ENCODE data around the gene SEC14L3. TPM values are rescaled to one million over a fixed set of nuclear protein-coding genes. Genes with fewer than 3 reads are reported as not detected.

Gene SEC14L3
- polyA plus RNA-seq, 3 donors, result not detected

DNA sequence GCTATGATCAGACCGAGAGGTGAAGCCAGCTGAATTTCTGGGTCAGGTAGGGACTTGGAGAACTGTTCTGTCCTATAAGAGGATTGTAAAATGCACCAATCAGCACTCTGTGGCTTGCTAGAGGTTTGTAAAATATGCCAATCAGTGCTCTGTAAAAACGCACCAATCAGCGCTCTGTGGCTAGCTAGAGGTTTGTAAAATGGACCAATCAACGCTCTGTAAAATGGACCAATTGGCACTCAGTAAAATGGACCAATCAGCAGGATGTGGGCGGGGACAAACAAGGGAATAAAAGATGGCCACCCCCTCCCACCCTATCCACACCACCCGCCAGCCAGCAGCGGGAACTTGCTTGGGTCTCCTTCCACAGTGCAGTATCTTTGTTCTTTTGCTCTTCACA lies 40.1 kb upstream of the SEC14L3 start:
- intact Hi-C loops (cut with micrococcal nuclease), result no loop called here
- H3K4me1 Mint-ChIP-seq, result no peaks in the 10 kb centered on the region
- TF ChIP-seq, protein P1, sequence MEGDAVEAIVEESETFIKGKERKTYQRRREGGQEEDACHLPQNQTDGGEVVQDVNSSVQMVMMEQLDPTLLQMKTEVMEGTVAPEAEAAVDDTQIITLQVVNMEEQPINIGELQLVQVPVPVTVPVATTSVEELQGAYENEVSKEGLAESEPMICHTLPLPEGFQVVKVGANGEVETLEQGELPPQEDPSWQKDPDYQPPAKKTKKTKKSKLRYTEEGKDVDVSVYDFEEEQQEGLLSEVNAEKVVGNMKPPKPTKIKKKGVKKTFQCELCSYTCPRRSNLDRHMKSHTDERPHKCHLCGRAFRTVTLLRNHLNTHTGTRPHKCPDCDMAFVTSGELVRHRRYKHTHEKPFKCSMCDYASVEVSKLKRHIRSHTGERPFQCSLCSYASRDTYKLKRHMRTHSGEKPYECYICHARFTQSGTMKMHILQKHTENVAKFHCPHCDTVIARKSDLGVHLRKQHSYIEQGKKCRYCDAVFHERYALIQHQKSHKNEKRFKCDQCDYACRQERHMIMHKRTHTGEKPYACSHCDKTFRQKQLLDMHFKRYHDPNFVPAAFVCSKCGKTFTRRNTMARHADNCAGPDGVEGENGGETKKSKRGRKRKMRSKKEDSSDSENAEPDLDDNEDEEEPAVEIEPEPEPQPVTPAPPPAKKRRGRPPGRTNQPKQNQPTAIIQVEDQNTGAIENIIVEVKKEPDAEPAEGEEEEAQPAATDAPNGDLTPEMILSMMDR (IDR thresholded peaks at IDR 0.05), result no peak

DNA sequence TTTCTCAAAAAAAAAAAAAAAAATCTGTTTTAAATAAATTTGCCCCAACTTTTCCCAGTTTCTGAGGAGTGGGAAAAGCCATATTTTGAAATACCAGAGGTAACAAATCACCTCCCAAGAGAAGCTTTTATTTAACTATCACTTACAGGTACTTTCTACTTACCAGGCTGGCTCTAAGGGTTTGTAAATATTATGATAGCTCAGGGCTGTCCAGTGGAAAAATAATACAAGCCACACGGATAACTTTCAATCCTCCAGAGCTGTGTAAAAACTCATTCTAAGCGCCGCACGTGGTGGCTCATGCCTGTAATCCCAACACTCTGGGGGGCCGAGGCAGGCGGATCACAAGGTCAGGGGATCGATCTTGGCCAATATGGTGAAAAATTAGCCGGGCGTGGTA lies 39.3 kb upstream of the SEC14L3 start:
- Mint-ChIP-seq H3K36me3 (no peaks in the 10 kb centered on the region), H3K4me3 (no peak overlapping the region), H3K9me3 (peaks cover 0 to 12% (median 6%) of the 10 kb centered on the region in 7 donors), H3K27ac (no peak overlapping the region), H3K4me1 (no peaks in the 10 kb centered on the region), H3K27me3 (ENCODE audit: low read depth in 3 of 3) (peaks cover 15 to 20% (median 16%) of the 10 kb centered on the region in 3 donors)
- H3K4me1 ChIP-seq (ENCODE audit: control insufficient read depth in 1 of 2, insufficient read depth in 2 of 2, low read length in 2 of 2), result no peaks in the 10 kb centered on the region
- no peaks in the 10 kb centered on the region for H3K36me3 ChIP-seq (replicated peaks in 1 of 2; ENCODE audit: control insufficient read depth in 1 of 2, insufficient read depth in 2 of 2, low read length in 2 of 2)
- H2AFZ ChIP-seq (ENCODE audit: insufficient read depth, low read depth, low read length, poor library complexity, severe bottlenecking), result no peak overlapping the region
- H3K27ac ChIP-seq (ENCODE audit: low read depth in 1 of 2, low read length in 2 of 2), result no peak overlapping the region
- TF ChIP-seq, protein P1 (IDR thresholded peaks at IDR 0.05), result no peak
- 96% methylated on average over 8 of the region's 9 CpGs for WGBS (ENCODE audit: insufficient coverage)
- H4K20me1 ChIP-seq (ENCODE audit: insufficient read depth, low read length), result no peaks in the 10 kb centered on the region
- H3K4me3 ChIP-seq (replicated peaks in 1 of 3; ENCODE audit: low read depth in 2 of 3, low read length in 3 of 3), result no peak overlapping the region
- H3K27me3 ChIP-seq (ENCODE audit: control insufficient read depth in 2 of 2, insufficient read depth in 2 of 2, low read length in 2 of 2), result peaks cover 0 to 11% of the 10 kb centered on the region in 2 donors
- intact Hi-C loops (cut with micrococcal nuclease), result no loop called here
- no peak for DNase-seq
- H3K9ac ChIP-seq (ENCODE audit: insufficient read depth, low read length, poor library complexity, severe bottlenecking), result no peak overlapping the region
- H3K79me2 ChIP-seq (ENCODE audit: insufficient read depth, low read length), result no peaks in the 10 kb centered on the region
- no peak overlapping the region for H3K4me2 ChIP-seq (replicated peaks; ENCODE audit: extremely low read depth, low read length, poor library complexity, severe bottlenecking)
- peaks cover 0 to 3% of the 10 kb centered on the region in 2 donors for H3K9me3 ChIP-seq (replicated peaks in 1 of 2; ENCODE audit: control insufficient read depth in 1 of 2, insufficient read depth in 1 of 2, low read length in 2 of 2)

More for the DNA sequence above, 40.1 kb upstream of the SEC14L3 start:
- H3K4me3 Mint-ChIP-seq, result no peak overlapping the region
- Histone ChIP-seq H3K4me3 (replicated peaks in 1 of 3; ENCODE audit: low read depth in 2 of 3, low read length in 3 of 3) (no peak overlapping the region), H2AFZ (ENCODE audit: insufficient read depth, low read depth, low read length, poor library complexity, severe bottlenecking) (no peak overlapping the region), H3K9me3 (replicated peaks in 1 of 2; ENCODE audit: control insufficient read depth in 1 of 2, insufficient read depth in 1 of 2, low read length in 2 of 2) (peaks cover 0 to 3% of the 10 kb centered on the region in 2 donors), H3K27ac (ENCODE audit: low read depth in 1 of 2, low read length in 2 of 2) (no peak overlapping the region), H3K36me3 (replicated peaks in 1 of 2; ENCODE audit: control insufficient read depth in 1 of 2, insufficient read depth in 2 of 2, low read length in 2 of 2) (no peaks in the 10 kb centered on the region), H3K9ac (ENCODE audit: insufficient read depth, low read length, poor library complexity, severe bottlenecking) (no peak overlapping the region), H3K27me3 (ENCODE audit: control insufficient read depth in 2 of 2, insufficient read depth in 2 of 2, low read length in 2 of 2) (peaks cover 0 to 3% of the 10 kb centered on the region in 2 donors), H3K79me2 (ENCODE audit: insufficient read depth, low read length) (no peaks in the 10 kb centered on the region), H3K4me1 (ENCODE audit: control insufficient read depth in 1 of 2, insufficient read depth in 2 of 2, low read length in 2 of 2) (no peaks in the 10 kb centered on the region), H4K20me1 (ENCODE audit: insufficient read depth, low read length) (no peaks in the 10 kb centered on the region), H3K4me2 (replicated peaks; ENCODE audit: extremely low read depth, low read length, poor library complexity, severe bottlenecking) (no peak overlapping the region)
- H3K9me3 Mint-ChIP-seq, result peaks cover 0 to 12% (median 6%) of the 10 kb centered on the region in 7 donors
- 100% methylated on average over 4 of the region's 7 CpGs for WGBS (ENCODE audit: insufficient coverage)
- no peak overlapping the region for H3K27ac Mint-ChIP-seq
- no peak for DNase-seq
- H3K36me3 Mint-ChIP-seq, result no peaks in the 10 kb centered on the region
- H3K27me3 Mint-ChIP-seq (ENCODE audit: low read depth in 3 of 3), result peaks cover 8 to 18% (median 10%) of the 10 kb centered on the region in 3 donors
